ENCODE measurements around the gene DCTPP1.
"Not testable (repeated sequence)": the region's sequence is repeated elsewhere in the genome, so short reads cannot be mapped to it uniquely, and the experiment has no call there.

DCTPP1 gene

DNA sequence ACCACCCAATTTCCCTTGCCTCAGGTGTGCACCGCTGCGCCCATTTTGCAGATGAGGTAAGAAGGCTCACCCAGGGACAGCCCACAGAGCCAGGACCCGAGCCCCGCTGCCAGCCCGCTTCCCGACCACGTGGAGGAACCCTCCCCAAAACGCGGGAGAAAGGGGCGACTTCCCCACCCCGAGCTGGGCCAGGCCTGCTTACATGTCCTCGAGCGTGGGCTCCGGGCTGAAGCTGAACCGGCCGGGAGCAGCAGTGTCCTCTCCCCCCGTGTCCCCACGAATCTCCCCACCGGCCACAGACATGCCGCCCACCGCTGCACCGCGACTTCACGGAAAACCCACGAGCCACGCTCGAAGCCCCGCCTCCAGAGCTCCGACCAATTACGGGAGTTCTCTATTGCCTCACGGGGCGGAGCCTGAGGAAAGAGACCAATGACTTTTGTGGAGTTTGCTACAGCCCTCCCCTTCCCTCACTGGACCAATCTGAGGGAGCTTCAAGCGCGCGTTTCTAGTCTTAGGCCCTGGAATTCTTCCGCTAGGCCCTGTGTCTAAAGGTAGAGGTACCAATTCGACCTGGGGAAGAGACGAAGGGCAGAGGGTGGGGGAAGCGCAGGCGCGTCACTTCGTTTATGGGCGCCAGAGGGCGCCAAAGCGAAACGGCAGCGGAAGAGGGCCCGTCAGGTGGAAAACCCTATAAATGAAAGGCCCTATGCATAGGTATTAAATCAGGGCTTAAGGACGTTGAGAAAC, at the start of gene DCTPP1:
Gene DCTPP1, minus strand, starts transcription at position 353 of the 750 bp plus-strand sequence. Its CDS starts 50 bp downstream, at position 303.
- DNase-seq (ENCODE audit: low spot score): peak; percentile 92

DNA sequence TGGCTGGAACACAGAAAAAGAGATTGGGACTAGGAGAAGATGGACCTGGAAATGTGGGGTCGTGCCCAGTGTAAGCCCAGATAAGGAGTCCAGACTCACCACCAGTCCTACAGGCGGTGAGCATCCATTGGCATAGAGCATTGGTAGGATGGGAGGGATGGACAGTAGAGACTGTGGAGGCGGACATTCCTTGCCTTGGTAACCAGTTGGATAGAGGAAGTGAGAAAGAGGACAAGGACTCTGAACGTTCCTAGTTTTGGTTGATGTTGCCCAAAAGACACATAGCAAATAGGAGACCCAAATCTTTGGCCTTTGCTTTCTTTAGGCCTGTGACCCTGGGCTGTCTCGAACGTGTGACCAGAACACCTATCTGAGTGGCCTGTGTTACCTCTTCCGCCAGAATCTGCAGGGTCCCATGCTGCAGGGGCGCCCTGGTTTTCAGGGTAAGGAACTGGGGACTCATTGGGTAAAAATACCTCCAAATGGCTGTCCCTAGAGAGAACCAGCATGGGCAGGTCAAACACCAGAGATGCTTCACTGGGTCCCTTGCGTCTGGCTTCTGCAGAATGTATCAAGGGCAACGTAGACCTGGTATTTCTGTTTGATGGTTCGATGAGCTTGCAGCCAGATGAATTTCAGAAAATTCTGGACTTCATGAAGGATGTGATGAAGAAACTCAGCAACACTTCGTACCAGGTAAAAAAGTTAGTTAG, 49.1 kb upstream of the DCTPP1 start:
- DNase-seq (ENCODE audit: low spot score): no peak

DNA sequence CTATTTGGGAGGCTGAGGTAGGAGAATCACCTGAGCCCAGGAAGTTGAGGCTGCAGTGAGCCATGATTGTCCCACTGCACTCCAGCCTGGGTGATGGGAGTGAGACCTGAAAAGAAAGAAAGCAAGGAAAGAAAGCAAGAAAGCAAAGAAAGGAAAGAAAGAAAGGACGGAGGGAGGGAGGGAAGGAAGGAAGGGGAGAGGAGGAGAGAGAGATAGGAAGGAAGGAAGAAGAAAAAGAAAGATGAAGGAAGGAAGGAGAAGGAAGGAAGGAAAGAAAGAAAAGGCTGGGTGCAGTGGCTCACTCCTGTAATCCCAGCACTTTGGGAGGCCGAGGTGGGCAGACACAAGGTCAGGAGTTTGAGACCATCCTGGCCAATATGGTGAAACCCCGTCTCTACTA, 47.9 kb upstream of the DCTPP1 start:
- DNase-seq (ENCODE audit: low spot score): not testable (repeated sequence)

DNA sequence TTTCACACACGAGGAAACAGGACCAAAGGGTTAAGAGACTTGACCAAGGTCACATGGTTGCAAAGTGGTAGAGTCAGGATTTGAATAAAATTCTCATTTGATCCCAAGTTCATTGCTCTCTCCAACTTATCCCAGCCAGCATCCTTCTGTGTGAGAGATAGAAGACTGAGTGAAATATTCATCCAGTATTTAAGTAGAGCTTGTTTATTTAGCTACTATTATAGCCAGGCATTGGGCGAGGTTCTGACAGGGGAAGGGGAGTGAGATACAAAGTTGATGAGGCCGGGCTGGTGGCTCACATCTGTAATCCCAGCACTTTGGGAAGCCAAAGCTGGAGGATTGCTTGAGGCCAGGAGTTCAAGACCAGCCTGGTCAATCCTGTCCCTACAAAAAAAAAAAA, 47.2 kb upstream of the DCTPP1 start:
- DNase-seq (ENCODE audit: low spot score): no peak

DNA sequence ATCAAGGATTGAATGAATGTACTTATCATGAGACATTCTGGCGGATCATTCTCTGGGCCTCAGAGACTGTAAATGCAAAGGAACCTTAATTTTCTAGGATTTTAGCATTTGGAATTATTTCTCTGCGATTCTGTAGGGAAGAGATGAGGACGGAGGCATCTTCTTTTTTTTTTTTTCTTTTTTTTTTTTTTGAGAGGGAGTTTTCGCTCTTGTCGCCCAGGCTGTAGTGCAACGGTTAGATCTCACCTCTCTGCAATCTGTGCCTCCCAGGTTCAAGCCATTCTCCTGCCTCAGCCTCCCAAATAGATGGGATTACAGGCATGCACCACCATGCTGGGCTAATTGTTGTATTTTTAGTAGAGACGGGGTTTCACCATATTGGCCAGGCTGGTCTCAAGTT, 44.9 kb upstream of the DCTPP1 start:
- DNase-seq (ENCODE audit: low spot score): no peak

DNA sequence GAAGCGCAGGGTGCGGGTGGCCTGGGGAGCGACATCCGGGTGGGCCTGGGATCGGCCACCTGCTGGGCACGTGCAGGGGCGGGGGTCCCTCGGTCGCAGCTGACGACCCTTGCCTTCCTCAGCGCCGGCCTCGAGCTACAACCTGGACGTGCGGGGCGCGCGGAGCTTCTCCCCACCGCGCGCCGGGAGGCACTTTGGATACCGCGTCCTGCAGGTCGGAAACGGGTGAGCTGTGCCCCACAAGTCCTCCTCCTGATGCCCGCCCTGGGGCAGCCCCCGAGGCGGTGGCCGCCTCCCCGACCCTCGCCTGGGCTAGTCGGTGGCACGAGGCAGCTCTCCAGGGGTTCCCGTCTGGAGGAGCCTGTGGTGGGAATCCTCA, 44.2 kb upstream of the DCTPP1 start:
- DNase-seq (ENCODE audit: low spot score): no peak

DNA sequence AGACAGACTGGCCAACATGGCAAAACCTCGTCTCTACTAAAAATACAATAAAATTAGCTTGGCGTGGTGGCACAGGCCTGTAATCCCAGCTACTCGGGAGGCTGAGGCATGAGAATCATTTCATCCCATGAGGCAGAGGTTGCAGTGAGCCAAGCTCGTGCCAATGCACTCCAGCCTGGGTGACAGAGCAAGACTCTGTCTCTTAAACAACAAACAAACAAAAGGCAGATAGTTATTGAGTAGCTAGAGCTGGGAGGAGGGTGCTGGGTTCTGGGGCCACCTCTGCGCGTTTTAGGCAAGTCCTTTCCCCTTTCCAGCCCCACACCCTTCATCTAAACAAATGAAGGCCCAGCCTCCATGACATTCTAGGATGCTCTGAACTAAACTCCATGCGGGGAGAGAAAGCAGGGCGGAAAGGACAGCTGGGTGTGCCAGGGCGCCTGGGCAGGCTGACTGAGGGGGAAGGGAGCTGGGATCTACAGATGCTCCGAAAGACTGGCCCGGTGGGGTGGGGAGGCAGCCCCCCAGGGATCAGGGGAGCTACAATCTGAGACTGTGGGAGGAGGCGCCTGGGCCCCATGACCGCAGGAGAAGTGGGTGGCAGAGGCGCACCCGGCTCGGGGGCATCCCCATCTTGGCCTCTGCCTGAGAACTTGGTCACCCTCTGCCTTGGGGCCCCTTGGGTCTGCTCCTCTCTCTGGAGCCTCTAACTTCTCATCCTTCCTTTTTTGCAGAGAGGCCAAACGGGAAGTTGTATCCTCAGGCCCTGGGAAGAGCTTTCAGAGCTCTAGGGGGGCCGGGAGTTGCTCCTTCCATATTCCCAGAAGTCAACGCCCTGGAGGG, 43.6 kb upstream of the DCTPP1 start:
- DNase-seq (ENCODE audit: low spot score): no peak

DNA sequence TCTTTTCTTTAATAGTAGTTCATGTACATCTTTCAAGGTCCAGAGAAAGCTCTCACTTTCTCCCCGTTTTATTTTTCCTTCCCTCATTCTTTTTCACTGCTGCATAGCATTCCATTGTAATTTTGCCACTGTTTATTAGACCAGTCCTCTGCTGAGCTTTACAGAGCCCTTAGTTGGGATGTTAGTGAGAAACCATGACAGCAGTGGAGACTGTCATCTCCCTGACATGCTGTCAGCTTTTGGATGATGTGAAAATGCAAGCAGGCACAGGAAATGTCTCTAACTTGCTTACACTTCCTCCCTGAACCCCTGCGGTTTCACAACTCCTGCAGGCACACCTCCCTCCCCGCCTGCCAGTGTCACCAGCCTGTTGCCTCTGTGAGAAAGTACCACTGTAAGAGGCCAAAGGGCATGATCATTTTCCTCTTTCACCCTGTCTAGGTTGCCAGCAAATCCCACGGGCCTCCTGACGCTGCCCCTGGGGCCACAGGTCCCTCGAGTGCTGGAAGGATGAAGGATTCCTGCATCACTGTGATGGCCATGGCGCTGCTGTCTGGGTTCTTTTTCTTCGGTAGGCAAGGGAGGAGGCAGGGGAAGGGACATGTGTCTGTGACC, 42.6 kb upstream of the DCTPP1 start, which contains the start of gene ITGAL:
Gene ITGAL, plus strand, starts transcription at position 415 of the 615 bp plus-strand sequence. Its CDS starts 96 bp downstream, at position 511.
- no peak for DNase-seq (ENCODE audit: low spot score)

DNA sequence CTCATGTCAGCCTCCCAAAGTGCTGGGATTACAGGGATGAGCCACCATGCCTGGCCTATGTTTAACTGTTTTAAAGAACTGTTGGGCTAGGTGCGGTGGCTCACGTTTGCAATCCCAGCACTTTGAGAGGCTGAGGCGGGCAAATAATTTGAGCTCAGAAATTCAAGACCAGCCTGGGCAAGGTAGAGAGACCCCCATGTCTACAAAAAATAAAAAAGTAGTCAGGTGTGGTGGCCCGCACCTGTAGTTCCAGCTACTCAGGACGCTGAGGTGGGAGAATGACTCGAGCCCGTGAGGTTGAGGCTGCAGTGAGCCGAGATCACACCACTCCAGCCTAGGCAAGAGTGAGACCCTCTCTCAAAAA, 40.8 kb upstream of the DCTPP1 start:
- DNase-seq (ENCODE audit: low spot score): no peak

DNA sequence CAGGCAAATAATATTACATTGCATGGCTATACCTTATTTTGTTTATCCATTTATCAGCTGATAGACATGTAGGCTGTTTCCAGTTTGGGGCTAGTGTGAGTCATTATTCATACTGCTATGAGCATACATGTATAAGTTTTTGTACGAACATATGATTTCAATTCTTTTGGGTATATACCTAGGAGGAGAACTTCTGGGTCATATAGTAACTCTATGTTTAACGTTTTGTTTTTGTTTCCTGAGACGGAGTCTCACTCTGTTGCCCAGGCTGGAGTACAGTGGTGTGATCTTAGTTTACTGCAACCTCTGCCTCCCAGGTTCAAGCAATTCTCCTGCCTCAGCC, 40.3 kb upstream of the DCTPP1 start:
- no peak for DNase-seq (ENCODE audit: low spot score)

DNA sequence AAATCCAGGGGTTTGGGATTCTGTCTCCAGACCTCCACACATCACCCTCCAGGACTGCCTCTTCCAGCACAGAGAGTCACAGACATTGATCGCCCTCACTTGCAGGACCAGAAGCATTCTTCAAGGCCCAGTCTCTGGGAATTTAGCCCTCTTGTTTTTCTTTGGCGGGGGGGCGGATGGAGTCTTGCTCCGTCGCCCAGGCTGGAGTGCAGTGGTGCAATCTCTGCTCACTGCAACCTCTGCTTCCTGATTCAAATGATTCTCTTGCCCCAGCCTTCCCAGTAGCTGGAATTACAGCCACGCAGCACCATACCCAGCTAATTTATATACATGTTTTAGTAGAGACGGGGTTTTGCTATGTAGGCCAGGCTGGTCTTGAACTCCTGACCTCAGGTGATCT, 34.2 kb upstream of the DCTPP1 start:
- no peak for DNase-seq (ENCODE audit: low spot score)

DNA sequence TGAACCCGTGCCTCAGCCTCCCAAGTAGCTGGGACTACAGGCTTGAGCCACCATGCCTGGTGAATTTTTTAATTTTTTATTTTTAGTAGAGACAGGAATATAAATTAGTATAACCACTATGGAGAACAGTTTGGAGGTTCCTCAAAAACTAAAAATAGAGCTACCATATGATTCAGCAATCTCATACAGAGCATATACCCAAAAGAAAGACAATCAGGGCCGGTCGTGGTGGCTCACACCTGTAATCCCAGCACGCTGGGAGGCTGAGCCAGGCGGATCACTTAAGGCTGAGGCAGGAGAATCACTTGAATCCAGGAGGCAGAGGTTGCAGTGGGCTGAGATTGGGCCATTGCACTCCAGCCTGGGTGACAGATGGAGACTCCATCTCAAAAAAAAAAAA, 31.6 kb upstream of the DCTPP1 start:
- DNase-seq (ENCODE audit: low spot score): not testable (repeated sequence)

DNA sequence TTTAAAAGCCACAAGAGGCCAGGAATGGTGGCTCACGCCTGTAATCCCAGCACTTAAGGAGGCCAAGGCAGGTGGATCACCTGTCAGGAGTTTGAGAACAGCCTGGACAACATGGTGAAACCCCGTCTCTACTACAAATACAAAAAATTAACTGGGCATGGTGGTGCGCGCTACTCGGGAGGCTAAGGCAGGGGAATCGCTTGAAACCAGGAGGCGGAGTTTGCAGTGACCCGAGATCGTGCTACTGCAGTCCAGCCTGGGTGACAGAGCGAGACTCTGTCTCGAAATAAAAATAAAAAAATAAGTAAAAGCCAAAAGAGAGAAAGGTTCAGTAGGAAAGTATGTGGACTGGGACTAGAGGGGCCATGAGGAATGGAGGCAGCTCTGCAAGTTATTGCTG, 29.6 kb upstream of the DCTPP1 start:
- DNase-seq (ENCODE audit: low spot score): no peak

DNA sequence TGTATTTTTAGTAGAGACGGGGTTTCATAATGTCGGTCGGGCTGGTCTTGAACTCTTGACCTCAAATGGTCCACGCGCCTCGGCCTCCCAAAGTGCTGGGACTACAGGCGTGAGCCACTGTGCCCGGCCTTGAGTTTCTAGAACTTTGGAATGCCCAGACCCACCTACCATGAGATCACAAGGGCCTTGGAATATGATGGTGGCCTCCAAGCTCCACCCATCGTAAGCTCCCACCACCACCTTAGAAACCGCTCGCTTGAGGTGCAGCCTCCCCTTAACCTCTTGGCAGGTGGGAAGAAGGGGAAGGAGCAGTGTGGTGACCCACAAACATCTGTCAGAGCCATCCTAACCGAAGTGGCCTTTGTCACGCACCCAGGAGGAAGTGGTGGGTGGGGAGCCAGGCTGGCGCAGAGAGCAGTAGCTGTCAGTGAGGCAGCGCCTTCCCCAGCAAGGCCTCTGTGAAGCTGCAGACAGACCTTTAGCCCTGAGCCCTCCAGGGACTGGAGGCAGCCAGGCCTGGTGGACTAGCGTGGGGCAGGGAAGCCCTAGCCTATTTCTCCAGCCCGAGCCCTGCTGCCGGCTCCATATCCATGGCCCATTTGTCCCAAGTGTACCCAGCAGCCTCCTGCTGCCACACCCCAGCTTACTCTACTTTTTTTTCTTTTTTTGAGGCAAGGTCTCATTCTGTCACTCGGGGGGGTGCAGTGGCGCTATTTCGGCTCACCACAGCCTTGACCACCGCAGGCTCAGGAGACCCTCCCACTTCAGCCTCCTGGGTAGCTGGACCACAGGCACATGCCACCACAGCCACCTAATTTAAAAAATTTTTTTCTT, 28.9 kb upstream of the DCTPP1 start:
- DNase-seq (ENCODE audit: low spot score): no peak

DNA sequence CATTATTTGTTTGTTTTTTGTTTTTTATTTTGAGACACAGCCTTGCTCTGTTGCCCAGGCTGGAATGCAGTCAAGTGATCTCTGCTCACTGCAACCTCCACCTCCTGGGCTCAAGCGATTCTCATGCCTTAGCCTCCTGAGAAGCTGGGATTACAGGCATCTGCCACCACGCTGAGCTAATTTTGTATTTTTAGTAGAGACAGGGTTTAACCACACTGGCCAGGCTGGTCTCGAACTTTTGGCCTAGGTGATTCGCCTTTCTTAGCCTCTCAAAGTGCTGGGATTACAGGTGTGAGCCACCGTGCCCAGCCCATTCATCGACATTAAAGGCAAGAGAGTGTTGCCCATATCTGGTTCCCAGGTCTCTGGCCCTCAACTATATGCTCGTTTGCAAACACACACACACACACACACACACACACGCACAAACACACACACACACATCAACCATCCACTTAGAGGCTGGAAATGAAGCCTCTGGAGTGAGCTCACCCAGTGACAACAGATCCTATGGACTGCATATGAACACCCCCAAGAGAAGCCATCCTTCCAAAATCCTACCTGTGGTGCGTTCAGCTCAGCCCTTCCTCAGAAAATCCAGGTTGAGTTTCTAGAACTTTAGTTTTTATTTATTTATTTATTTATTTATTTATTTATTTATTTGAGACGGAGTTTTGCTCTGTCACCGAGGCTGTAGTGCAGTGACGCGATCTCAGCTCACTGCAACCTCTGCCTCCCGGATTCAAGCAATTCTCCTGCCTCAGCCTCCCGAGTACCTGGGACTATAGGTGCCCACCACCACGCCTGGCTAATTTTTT, 28.1 kb upstream of the DCTPP1 start:
- no peak for DNase-seq (ENCODE audit: low spot score)

DNA sequence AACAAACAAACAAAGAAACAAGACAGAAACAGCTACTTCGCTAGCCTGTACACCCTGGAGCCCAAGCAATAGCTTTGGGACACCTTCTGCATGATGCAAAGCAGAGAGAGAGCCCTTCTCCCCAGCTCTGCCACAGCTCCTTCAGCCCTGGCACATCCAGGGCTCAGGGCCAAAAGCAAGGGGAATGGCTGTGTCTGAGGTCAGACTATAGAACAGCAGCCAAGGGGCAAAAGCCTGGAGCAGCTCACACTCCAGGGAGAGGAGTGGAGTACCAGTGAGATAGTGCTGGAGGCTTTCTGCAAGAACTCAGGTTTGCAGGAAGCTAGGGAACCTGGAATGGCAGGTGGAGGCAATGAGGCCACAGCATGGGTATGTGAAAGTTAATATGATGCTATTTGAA, 27.4 kb upstream of the DCTPP1 start:
- no peak for DNase-seq (ENCODE audit: low spot score)

DNA sequence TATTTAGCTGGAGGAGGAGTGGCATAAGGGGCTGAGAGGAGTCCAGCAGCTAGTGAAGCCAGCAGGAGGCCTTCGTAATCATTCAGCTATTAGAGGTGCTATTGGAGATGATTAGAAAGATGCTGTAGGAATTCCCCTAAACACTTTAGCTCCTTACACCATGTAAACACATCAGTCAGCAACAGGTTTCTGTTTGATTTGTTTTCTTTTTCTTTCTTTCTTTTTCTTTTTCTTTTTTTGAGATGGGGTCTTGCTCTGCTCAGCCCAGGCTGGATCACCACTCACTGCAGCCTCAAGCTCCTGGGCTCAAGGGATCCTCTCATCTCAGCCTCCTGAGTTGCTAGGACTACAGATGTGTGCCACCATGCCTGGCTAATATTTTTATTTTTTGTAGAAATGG, 26.5 kb upstream of the DCTPP1 start:
- DNase-seq (ENCODE audit: low spot score): no peak

DNA sequence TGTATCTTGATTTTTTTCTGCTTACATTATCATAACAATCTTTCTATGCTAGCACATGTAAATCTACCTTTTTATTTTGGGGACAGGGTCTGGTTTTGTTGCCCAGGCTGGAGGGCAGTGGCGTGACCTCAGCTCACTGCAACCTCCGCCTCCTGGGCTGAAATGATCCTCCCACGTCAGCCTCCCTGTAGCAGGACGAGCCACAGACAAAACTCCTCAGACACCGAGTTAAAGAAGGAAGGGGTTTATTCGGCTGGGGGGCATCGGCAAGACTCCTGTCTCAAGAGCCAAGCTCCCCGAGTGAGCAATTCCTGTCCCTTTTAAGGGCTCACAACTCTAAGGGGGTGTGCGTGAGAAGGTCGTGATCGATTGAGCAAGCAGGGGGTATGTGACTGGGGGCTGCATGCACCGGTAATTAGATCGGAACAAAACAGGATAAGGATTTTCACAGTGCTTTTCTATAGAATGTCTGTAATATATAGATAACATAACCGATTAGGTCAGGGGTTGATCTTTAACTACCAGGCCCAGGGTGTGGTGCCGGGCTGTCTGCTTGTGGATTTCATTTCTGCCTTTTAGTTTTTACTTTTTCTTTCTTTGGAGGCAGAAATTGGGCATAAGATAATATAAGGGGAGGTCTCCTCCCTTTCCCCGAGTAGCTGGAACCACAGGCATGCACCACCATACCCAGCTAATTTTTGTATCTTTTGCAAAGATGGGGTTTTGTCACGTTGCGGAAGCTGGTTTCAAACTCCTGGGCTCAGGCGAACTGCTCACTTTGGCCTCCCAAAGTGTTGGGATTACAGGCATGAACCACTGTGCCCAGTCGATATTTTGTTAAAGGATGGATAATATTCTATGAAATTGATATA, 23.1 kb upstream of the DCTPP1 start:
- DNase-seq (ENCODE audit: low spot score): not testable (repeated sequence)

DNA sequence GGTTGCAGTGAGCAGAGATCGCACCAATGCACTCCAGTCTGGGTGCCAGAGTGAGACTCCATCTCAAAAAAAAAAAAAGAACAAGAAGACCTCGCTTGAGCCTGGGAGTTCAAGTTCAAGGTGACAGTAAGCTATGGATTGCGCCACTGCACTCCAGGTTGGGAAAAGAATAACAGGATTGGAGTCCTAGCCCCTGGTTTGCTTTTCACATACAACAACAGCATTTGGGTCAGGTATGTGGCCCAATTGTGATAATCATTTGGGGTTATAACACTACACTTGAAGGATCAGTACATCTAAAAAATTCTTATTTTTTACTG, 19.2 kb upstream of the DCTPP1 start:
- no peak for DNase-seq (ENCODE audit: low spot score)
